Measurements from ENCODE around the gene SYT7.
"Not testable (repeated sequence)": the region's sequence is repeated elsewhere in the genome, so short reads cannot be mapped to it uniquely, and the experiment has no call there.

SYT7 gene

DNA sequence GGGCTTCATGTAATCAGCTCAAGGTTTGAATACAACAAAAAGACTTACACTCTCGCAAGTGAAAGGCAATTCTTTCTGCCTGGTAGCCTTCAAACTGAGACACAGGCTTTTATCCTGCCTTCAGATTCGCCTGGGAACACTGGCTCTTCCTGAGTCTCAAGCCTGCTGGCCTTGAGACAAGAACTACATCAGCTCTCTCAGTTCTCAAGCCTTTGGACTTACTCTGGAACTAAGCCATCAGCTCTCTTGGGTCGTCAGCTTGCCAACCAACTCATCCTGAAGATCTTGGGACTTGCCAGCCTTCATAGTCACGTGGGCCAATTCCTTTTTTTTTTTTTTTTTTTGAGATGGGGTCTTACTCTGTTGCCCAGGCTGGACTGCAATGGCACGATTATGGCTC is 108.0 kb downstream of the SYT7 start:
- DNase-seq, result no peak

DNA sequence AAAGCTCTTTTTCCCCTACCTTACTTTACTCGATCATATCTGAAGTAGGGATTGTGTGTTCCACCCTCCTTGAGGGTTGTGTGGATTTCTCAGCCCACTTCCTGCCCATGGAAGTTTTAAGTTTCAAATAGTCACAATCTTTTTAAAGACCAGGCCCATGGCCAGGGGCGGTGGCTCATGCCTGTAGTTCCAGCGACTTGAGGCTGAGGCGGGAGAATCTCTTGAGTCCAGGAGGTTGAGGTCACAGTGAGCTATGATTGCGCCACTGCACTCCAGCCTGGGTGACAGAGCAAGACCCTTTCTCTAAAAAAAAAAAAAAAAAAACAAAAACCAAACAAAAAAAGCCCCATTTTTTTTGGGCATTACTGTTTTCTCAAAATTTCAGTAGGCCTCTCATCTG is 108.6 kb downstream of the SYT7 start:
- no peak for DNase-seq

DNA sequence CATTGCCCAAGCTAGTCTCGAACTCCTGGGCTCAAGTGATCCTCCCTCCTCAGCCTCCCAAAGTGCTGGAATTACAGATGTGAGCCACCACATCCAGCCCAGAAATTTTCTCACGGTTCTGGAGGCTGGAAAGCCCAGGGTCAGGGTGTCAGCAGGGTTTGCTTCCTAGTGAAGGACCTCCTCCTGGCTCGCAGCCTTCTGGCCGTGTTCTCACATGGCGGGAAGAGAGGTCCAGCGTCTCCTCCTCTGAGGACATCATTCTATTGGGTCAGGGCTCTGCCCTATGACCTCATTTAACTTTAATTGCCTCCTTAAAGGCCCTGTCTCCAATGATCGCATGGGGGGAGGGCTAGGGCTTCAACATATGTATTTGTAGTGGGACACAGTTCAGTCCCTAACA is 112.9 kb downstream of the SYT7 start:
- DNase-seq, result no peak

DNA sequence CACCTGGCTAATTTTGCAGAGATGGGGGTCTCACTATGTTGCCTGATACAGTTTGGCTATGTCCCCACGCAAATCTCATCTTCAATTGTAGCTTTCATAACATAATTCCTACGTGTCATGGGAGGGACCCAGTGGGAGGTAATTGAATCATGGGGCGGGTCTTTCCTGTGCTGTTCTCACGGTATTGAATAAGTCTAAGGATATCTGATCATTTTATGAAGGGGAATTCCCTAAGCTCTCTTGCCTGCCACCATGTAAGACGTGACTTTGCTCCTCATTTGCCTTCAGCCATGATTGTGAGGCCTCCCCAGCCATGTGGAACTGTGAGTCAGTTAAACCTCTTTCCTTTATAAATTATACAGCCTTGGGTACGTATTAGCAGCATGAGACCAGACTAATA is 113.3 kb downstream of the SYT7 start:
- DNase-seq, result not testable (repeated sequence)

Measured in eye (tissue), 1 donor.